ENCODE results near the gene SERPINA3.

Gene SERPINA3

DNA sequence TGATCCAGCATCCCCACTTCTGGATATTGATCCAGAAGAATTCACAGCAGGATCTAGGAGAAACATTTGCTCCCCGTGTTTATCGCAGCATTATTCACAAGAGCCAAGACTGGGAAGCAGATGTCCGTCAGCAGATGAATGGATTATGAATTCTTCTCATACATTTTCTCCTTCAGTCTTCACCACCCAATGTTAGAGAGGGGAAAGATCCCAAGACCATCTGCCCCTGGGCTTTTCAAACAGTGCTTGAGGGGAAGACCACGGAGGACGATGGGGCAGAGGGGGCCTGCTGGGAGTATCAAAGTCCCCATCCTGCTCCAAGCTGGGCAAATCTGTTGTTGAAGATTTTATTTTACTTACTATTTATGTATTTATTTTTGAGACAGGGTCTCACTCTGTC lies 41.1 kb downstream of the SERPINA3 start:
- DNase-seq (ENCODE audit: low spot score) (no peak), FAIRE-seq (no peak)

GRCh38 chr14:94654071-94654861 lies 42.1 kb downstream of the SERPINA3 start:
- DNase-seq (ENCODE audit: low spot score): no peak
- FAIRE-seq: no peak

GRCh38 chr14:94655169-94655710 lies 43.0 kb downstream of the SERPINA3 start:
- no peak for FAIRE-seq
- no peak for DNase-seq (ENCODE audit: low spot score)

DNA sequence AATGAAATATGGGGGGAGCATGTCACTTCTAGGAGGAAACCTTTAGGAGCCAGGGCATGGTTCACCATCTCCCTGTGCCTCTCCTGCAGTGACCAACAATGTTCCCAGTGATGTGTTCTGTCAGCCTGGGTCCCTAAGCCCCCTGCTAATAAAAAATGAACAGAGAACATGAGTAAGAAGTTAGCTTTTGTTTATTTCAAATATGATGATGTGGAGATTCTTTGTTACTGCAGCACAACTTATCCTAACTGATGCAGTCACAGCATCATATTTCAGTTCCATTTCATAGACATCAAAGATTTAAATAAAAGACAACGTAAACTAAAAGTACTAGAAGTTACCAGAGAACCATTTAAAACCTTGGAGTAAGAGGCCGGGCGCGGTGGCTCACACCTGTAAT lies 43.9 kb downstream of the SERPINA3 start:
- FAIRE-seq (no peak), DNase-seq (ENCODE audit: low spot score) (no peak)

DNA sequence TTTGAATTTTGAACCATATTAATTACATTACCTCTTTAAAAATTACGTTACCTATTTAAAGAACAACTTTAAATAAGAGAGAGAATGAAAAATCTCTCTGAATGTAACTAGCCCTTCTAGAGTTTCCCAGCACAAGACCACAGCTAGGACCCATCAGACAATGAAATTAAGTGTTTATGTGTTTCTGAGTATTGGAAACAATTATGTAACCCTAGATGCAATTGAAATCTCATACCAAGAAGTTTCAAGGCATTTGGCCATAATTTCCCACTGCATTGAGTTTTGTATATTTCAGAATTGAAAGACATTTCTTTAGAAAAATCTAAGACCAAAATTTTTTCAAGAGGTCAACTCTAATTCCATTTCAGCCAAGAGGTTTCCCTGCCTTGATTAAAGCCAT lies 47.1 kb downstream of the SERPINA3 start:
- DNase-seq (ENCODE audit: low spot score) (no peak), FAIRE-seq (no peak)

DNA sequence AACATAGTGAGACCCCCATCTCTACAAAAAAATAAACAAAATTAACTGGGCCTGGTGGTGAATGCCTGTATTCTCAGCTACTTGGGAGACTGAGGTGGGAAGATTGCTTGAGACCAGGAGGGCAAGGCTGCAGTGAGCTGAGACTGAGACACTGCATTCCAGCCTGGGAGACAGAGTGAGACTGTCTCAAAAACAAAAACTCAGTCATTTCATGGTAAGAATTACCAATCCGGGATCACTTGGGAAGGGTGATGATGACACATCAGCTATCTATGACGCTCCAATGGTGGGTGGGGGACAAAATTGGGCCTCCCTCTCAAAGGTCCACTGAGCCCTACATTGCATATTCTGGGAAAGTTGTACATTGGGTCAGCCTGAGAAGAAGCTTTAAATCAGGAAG lies 47.7 kb downstream of the SERPINA3 start:
- DNase-seq (ENCODE audit: low spot score) (no peak), FAIRE-seq (no peak)

GRCh38 chr14:94660306-94660946 lies 48.2 kb downstream of the SERPINA3 start:
- DNase-seq (ENCODE audit: low spot score) (no peak), FAIRE-seq (no peak)

- FAIRE-seq (no peak), DNase-seq (ENCODE audit: low spot score) (no peak)
Observed at GRCh38 chr14:94663538-94663937, 51.3 kb downstream of the SERPINA3 start.

- FAIRE-seq: no peak
- no peak for DNase-seq (ENCODE audit: low spot score)
Observed at GRCh38 chr14:94663965-94664704, 51.9 kb downstream of the SERPINA3 start.

DNA sequence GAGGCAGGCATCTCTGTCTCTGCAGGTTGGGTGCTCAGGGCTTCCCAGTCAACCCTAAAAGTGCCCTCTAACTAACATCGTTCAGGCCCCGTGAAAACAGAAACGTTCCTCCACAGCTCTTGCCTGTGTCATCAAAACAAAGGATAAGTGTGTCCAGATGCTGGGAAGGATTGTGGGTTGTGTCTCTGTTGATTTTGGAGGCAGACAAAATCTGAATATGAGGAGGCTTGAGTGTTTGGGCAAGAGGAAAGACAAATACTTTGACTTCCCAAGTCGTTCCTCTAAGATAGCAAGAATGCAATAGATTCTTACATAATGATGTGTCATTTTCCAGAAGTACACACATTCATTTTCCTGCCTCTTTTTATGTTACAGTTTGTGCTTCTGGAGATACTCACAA lies 52.9 kb downstream of the SERPINA3 start:
- FAIRE-seq (no peak), DNase-seq (ENCODE audit: low spot score) (no peak)

- DNase-seq (ENCODE audit: low spot score) (no peak), FAIRE-seq (no peak)
Observed at GRCh38 chr14:94665544-94665943, 53.4 kb downstream of the SERPINA3 start.

DNA sequence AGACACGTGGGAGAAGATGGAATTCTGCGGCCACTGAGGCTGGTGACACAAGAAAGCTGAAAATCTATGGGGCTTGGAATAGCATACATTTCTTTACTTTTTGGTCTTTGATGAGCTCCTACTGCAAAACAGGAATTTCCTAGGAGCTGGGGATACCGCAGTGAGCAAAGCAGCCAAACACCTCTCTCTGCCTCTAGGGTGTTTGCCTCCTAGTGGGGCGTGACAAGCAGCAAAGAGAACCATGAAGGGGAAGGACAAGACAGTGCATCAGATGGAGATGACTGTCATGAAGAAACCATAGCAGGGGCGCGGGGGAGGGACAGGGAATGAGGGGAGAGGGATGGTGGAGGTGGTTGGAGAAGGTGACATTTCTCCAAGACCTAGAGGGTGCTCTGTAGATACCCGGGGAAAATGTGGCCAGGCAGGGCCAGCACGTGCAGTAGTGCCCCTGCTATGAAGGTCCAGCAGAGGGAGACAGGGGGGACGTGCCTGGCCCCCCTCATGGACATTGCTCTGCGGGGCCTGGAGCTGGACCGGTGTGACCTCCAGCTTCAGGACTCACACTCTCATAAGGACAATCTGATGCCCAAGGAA lies 58.6 kb downstream of the SERPINA3 start:
- DNase-seq (ENCODE audit: low spot score) (no peak), FAIRE-seq (no peak)

- FAIRE-seq (no peak), DNase-seq (ENCODE audit: low spot score) (no peak)
Observed at GRCh38 chr14:94671870-94672444, 59.8 kb downstream of the SERPINA3 start.

- no peak for FAIRE-seq
- no peak for DNase-seq (ENCODE audit: low spot score)
Observed at GRCh38 chr14:94673071-94673470, 60.9 kb downstream of the SERPINA3 start.
